Endodermal cell (in vitro differentiated cells): ENCODE measurements around the gene EWSR1. TPM values are rescaled to one million over a fixed set of nuclear protein-coding genes. Genes with fewer than 3 reads are reported as not detected.

ENCODE experiments used
- DNase-seq: peaks from one replicate; pipeline ENCODE4 v3.0.0-alpha.2; 2017
- H3K27ac ChIP-seq: 2 replicates; pipeline ENCODE4 v1.5.1; 2013; ENCODE audit warnings: mild to moderate bottlenecking, low read depth, low read length, moderate library complexity
- H3K27me3 ChIP-seq: 2 replicates; pipeline ENCODE4 v1.6.1; 2013; ENCODE audit warnings: mild to moderate bottlenecking, low read length, moderate library complexity; ENCODE audit not compliant: insufficient read depth, control insufficient read depth, poor library complexity, severe bottlenecking
- H3K36me3 ChIP-seq: 2 replicates; pipeline ENCODE4 v1.7.0; 2013; ENCODE audit warnings: mild to moderate bottlenecking, low read length, moderate library complexity; ENCODE audit not compliant: control insufficient read depth, insufficient read depth
- H3K4me1 ChIP-seq: one replicate; pipeline ENCODE4 v1.7.0; 2013; ENCODE audit warnings: low read length; ENCODE audit not compliant: control insufficient read depth, insufficient read depth
- H3K4me3 ChIP-seq: 2 replicates; pipeline ENCODE4 v1.5.1; 2013; ENCODE audit warnings: mild to moderate bottlenecking, low read length, moderate library complexity
- H3K9ac ChIP-seq: 2 replicates; pipeline ENCODE4 v1.6.1; 2013; ENCODE audit warnings: mild to moderate bottlenecking, low read length, moderate library complexity; ENCODE audit not compliant: poor library complexity, severe bottlenecking; ENCODE audit errors: extremely low read depth
- H3K9me3 ChIP-seq: 2 replicates; pipeline ENCODE4 v1.6.1; 2013; ENCODE audit warnings: mild to moderate bottlenecking, low read length, moderate library complexity; ENCODE audit not compliant: control insufficient read depth
- H3K27ac Mint-ChIP-seq: 2 replicates; pipeline ENCODE4 v1.8.0; 2020; ENCODE audit warnings: mixed read lengths
- H3K27me3 Mint-ChIP-seq: 2 replicates; pipeline ENCODE4 v1.8.0; 2021; ENCODE audit warnings: mild to moderate bottlenecking, mixed read lengths; ENCODE audit not compliant: insufficient read depth
- H3K36me3 Mint-ChIP-seq: 2 replicates; pipeline ENCODE4 v1.8.0; 2020; ENCODE audit warnings: low read depth, mixed read lengths
- H3K4me1 Mint-ChIP-seq: 2 replicates; pipeline ENCODE4 v1.8.0; 2020; ENCODE audit warnings: mixed read lengths
- H3K4me3 Mint-ChIP-seq: 2 replicates; pipeline ENCODE4 v1.8.0; 2020; ENCODE audit warnings: mild to moderate bottlenecking, moderate library complexity, mixed read lengths
- H3K9me3 Mint-ChIP-seq: 2 replicates; pipeline ENCODE4 v1.8.0; 2020; ENCODE audit warnings: mild to moderate bottlenecking, mixed read lengths
- CTCF ChIP-seq: fragments of 200-600 bp; sonication (generic); conservative IDR thresholded peaks from 2 replicates; pipeline ENCODE4 v1.5.0; 2021; ENCODE audit warnings: antibody characterized with exemption, mild to moderate bottlenecking
- WGBS, 2 experiments: methylation state at CpG; one replicate each; pipeline versions ENCODE4 v1.1.5 to v1.1.7; 2013; ENCODE audit warnings: missing lambda C conversion rate in 2 of 2, mixed read lengths in 1 of 2; ENCODE audit not compliant: insufficient coverage in 1 of 2, insufficient read length in 1 of 2; 5-methylcytosine and 5-hydroxymethylcytosine counted together
- total RNA-seq, 2 donors: library from RNA; stranded (reverse); fragmentation: NEBNext Ultra II Directional in 1 of 2; extraction: Animal tissue kit (Norgen Biotek cat#: 25700) in 1 of 2; gene quantifications; 2 replicates in 1 of 2; 3 replicates in 1 of 2; pipeline ENCODE4 v1.2.1, GENCODE V29; 2021

The EWSR1 gene
- total RNA-seq, 2 donors from 2014 or later: 295 to 352 TPM

DNA sequence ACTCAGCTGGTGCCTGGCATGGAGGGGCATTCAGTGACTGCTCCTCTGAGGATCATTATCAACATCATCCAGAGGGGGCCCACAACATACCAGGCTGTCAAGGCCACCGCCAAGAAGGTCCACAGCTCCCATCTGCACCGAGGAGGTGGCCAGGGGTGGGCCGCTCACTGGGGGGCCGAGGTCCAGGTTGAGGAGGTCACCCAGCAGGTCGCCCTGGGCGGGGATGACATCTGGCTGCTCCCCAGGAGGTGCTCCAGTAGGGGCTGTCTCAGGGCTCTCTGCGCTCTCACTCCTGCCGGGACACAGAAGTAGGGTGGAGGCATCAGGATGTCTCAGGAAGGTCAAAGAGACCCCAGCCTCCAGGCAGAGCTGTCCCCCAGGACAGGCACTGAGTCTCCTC, 72.5 kb downstream of the EWSR1 start:
- Mint-ChIP-seq H3K9me3 (no peaks in the 10 kb centered on the region), H3K27ac (no peak overlapping the region), H3K4me3 (no peak overlapping the region), H3K4me1 (peaks cover 3% of the 10 kb centered on the region), H3K27me3 (no peaks in the 10 kb centered on the region), H3K36me3 (peaks cover 67% of the 10 kb centered on the region)
- H3K27ac ChIP-seq: no peak overlapping the region
- H3K9ac ChIP-seq: no peak overlapping the region
- H3K4me1 ChIP-seq: no peaks in the 10 kb centered on the region
- peaks cover 63% of the 10 kb centered on the region for H3K36me3 ChIP-seq
- H3K27me3 ChIP-seq: no peaks in the 10 kb centered on the region
- no peak for TF ChIP-seq CTCF
- no peak for DNase-seq
- no peak overlapping the region for H3K4me3 ChIP-seq
- 95 to 96% methylated on average over 8 of the region's 8 CpGs for WGBS, 2 experiments
- H3K9me3 ChIP-seq: no peaks in the 10 kb centered on the region

GRCh38 chr22:29341056-29341848, 73.2 kb downstream of the EWSR1 start:
- H3K36me3 ChIP-seq: peaks cover 63% of the 10 kb centered on the region

GRCh38 chr22:29341849-29342127, 73.7 kb downstream of the EWSR1 start:
- no peak for DNase-seq
- H3K27me3 ChIP-seq: no peaks in the 10 kb centered on the region
- Mint-ChIP-seq H3K4me3 (no peak overlapping the region), H3K36me3 (peaks cover 66% of the 10 kb centered on the region), H3K9me3 (no peaks in the 10 kb centered on the region), H3K4me1 (no peaks in the 10 kb centered on the region), H3K27me3 (no peaks in the 10 kb centered on the region), H3K27ac (no peak overlapping the region)
- peaks cover 67% of the 10 kb centered on the region for H3K36me3 ChIP-seq
- no peaks in the 10 kb centered on the region for H3K9me3 ChIP-seq
- no peak overlapping the region for H3K4me3 ChIP-seq
- H3K9ac ChIP-seq: no peak overlapping the region
- H3K4me1 ChIP-seq: no peaks in the 10 kb centered on the region
- TF ChIP-seq CTCF: no peak
- 96 to 100% methylated on average over 1 to 2 of the region's 2 CpGs for WGBS, 2 experiments
- no peak overlapping the region for H3K27ac ChIP-seq

More at GRCh38 chr22:29341056-29341848, 73.2 kb downstream of the EWSR1 start:
- Histone ChIP-seq H3K4me3 (no peak overlapping the region), H3K27me3 (no peaks in the 10 kb centered on the region), H3K9me3 (no peaks in the 10 kb centered on the region), H3K4me1 (no peaks in the 10 kb centered on the region), H3K27ac (no peak overlapping the region), H3K9ac (no peak overlapping the region)
- H3K27me3 Mint-ChIP-seq: no peaks in the 10 kb centered on the region
- no peak overlapping the region for H3K4me3 Mint-ChIP-seq
- no peaks in the 10 kb centered on the region for H3K9me3 Mint-ChIP-seq
- no peaks in the 10 kb centered on the region for H3K4me1 Mint-ChIP-seq
- 94 to 97% methylated on average over 23 to 25 of the region's 25 CpGs for WGBS, 2 experiments
- DNase-seq: no peak
- H3K27ac Mint-ChIP-seq: no peak overlapping the region
- TF ChIP-seq CTCF: no peak
- H3K36me3 Mint-ChIP-seq: peaks cover 67% of the 10 kb centered on the region
